Activated CD4-positive, alpha-beta T cell treated with anti-CD3 and anti-CD28 coated beads, Interleukin-2, amount 10 ng/mL, durations not matched to agents 7 days and 5 days (primary cell): Measurements from ENCODE around the gene SKAP1. TPM values are rescaled to one million over a fixed set of nuclear protein-coding genes. Genes with fewer than 3 reads are reported as not detected.
A peak's percentile ranks its signal among the peaks of the same experiment; 100 is the strongest.
"Not testable (repeated sequence)": the region's sequence is repeated elsewhere in the genome, so short reads cannot be mapped to it uniquely, and the experiment has no call there.

Experiments
- CTCF ChIA-PET: fragments of 350-600 bp; sonication (Branson Sonifier 250); formaldehyde crosslinking; loops from one replicate; lab custom pipeline; 2021; ENCODE audit warnings: antibody characterized with exemption; lab: Charles Lee
- POLR2A ChIA-PET: fragments of 350-600 bp; sonication (Branson Sonifier 250); formaldehyde crosslinking; loops from one replicate; lab custom pipeline; 2021; ENCODE audit warnings: antibody characterized with exemption; lab: Charles Lee
- DNase-seq: peaks from one replicate; pipeline ENCODE4 v3.0.0-alpha.2; 2020
- H3K27ac Mint-ChIP-seq: one replicate; pipeline ENCODE4 v1.8.0; 2021; ENCODE audit warnings: mild to moderate bottlenecking, moderate library complexity, mixed read lengths
- H3K27me3 Mint-ChIP-seq: one replicate; pipeline ENCODE4 v1.8.0; 2021; ENCODE audit warnings: mixed read lengths
- H3K36me3 Mint-ChIP-seq: one replicate; pipeline ENCODE4 v1.8.0; 2021; ENCODE audit warnings: low read depth, mixed read lengths
- H3K4me1 Mint-ChIP-seq: one replicate; pipeline ENCODE4 v1.8.0; 2021; ENCODE audit warnings: mixed read lengths
- H3K4me3 Mint-ChIP-seq: one replicate; pipeline ENCODE4 v1.8.0; 2021; ENCODE audit warnings: mild to moderate bottlenecking, moderate library complexity, mixed read lengths
- H3K9me3 Mint-ChIP-seq: one replicate; pipeline ENCODE4 v1.8.0; 2021; ENCODE audit warnings: mixed read lengths
- total RNA-seq, 2 experiments: library from RNA; stranded (reverse); gene quantifications; one replicate each; pipeline ENCODE4 v1.2.3, GENCODE V29; 2021

Gene SKAP1
- total RNA-seq, 2 experiments from 2014 or later, result 123 to 144 TPM

- Mint-ChIP-seq H3K4me3 (no peak overlapping the region), H3K9me3 (no peaks in the 10 kb centered on the region), H3K4me1 (peaks cover 12% of the 10 kb centered on the region), H3K27me3 (no peaks in the 10 kb centered on the region), H3K27ac (no peak overlapping the region), H3K36me3 (peaks cover 25% of the 10 kb centered on the region)
- ChIA-PET CTCF (no interaction called here), POLR2A (no interaction called here)
- no peak for DNase-seq
These were observed 81.7 kb downstream of the SKAP1 start for GRCh38 chr17:48348352-48348751.

- Mint-ChIP-seq H3K36me3 (peaks cover 29% of the 10 kb centered on the region), H3K27me3 (no peaks in the 10 kb centered on the region), H3K4me1 (peaks cover 11% of the 10 kb centered on the region), H3K9me3 (no peaks in the 10 kb centered on the region), H3K27ac (no peak overlapping the region), H3K4me3 (no peak overlapping the region)
- CTCF ChIA-PET, result no interaction called here
- no peak for DNase-seq
- POLR2A ChIA-PET, result interaction anchor here (0.7 kb wide), 1 partner anchor 59 kb away, joined by 3 read pairs; no protein-coding TSS in a partner anchor
These were observed 82.8 kb downstream of the SKAP1 start for GRCh38 chr17:48347177-48347576.

- H3K27ac Mint-ChIP-seq, result no peak overlapping the region
- no peak for DNase-seq
- no peaks in the 10 kb centered on the region for H3K9me3 Mint-ChIP-seq
- ChIA-PET POLR2A (no interaction called here), CTCF (interaction anchor here (1.0 kb wide), 1 partner anchor 64 kb away, joined by 3 read pairs; no protein-coding TSS in a partner anchor)
- peaks cover 32% of the 10 kb centered on the region for H3K36me3 Mint-ChIP-seq
- no peak overlapping the region for H3K4me3 Mint-ChIP-seq
- H3K4me1 Mint-ChIP-seq, result no peaks in the 10 kb centered on the region
- H3K27me3 Mint-ChIP-seq, result no peaks in the 10 kb centered on the region
These were observed 85.8 kb downstream of the SKAP1 start for GRCh38 chr17:48344251-48344650.

GRCh38 chr17:48340916-48341315 is 89.1 kb downstream of the SKAP1 start:
- ChIA-PET POLR2A (no interaction called here), CTCF (no interaction called here)
- Mint-ChIP-seq H3K27ac (no peak overlapping the region), H3K4me1 (peaks cover under 1% of the 10 kb centered on the region), H3K4me3 (no peak overlapping the region), H3K27me3 (no peaks in the 10 kb centered on the region), H3K9me3 (no peaks in the 10 kb centered on the region), H3K36me3 (peaks cover 30% of the 10 kb centered on the region)
- no peak for DNase-seq

GRCh38 chr17:48338720-48339119 is 91.3 kb downstream of the SKAP1 start:
- Mint-ChIP-seq H3K4me1 (peaks cover 9% of the 10 kb centered on the region), H3K27ac (no peak overlapping the region), H3K4me3 (no peak overlapping the region), H3K27me3 (no peaks in the 10 kb centered on the region), H3K36me3 (peaks cover 15% of the 10 kb centered on the region), H3K9me3 (no peaks in the 10 kb centered on the region)
- ChIA-PET CTCF (interaction anchor here (0.9 to 1.5 kb wide), 3 partner anchors 13 to 252 kb away, joined by 3 read pairs; no protein-coding TSS in a partner anchor), POLR2A (no interaction called here)
- DNase-seq, result no peak

GRCh38 chr17:48337903-48338302 is 92.1 kb downstream of the SKAP1 start:
- H3K4me3 Mint-ChIP-seq, H3K27me3 Mint-ChIP-seq, DNase-seq, H3K9me3 Mint-ChIP-seq, POLR2A ChIA-PET, H3K27ac Mint-ChIP-seq: not testable (repeated sequence)
- Mint-ChIP-seq H3K4me1 (peaks cover 14% of the 10 kb centered on the region), H3K36me3 (peaks cover 16% of the 10 kb centered on the region)
- CTCF ChIA-PET, result interaction anchor here (1.2 to 1.5 kb wide), 2 partner anchors 14 to 245 kb away, joined by 3 read pairs; no protein-coding TSS in a partner anchor

GRCh38 chr17:48336986-48337385 is 93.0 kb downstream of the SKAP1 start:
- no peak overlapping the region for H3K27ac Mint-ChIP-seq
- DNase-seq, result no peak
- no peaks in the 10 kb centered on the region for H3K9me3 Mint-ChIP-seq
- H3K36me3 Mint-ChIP-seq, result peaks cover 10% of the 10 kb centered on the region
- H3K27me3 Mint-ChIP-seq, result no peaks in the 10 kb centered on the region
- ChIA-PET CTCF (interaction anchor here (0.8 to 2.0 kb wide), 7 partner anchors 9 to 321 kb away, joined by 3 to 8 read pairs (median 4); partner anchors contain the start of gene HOXB5), POLR2A (no interaction called here)
- peaks cover 14% of the 10 kb centered on the region for H3K4me1 Mint-ChIP-seq
- H3K4me3 Mint-ChIP-seq, result no peak overlapping the region

GRCh38 chr17:48335858-48336500 is 94.0 kb downstream of the SKAP1 start:
- POLR2A ChIA-PET, result no interaction called here
- Mint-ChIP-seq H3K36me3 (peaks cover 8% of the 10 kb centered on the region), H3K4me1 (peaks cover 15% of the 10 kb centered on the region), H3K27ac (no peak overlapping the region), H3K27me3 (no peaks in the 10 kb centered on the region), H3K4me3 (no peak overlapping the region), H3K9me3 (no peaks in the 10 kb centered on the region)
- CTCF ChIA-PET, result interaction anchor here (0.7 to 2.0 kb wide), 19 partner anchors 9 to 322 kb away, joined by 3 to 8 read pairs (median 4); partner anchors contain the start of gene HOXB5
- peak; percentile 17 for DNase-seq

- H3K36me3 Mint-ChIP-seq, result peaks cover 10% of the 10 kb centered on the region
- no peak for DNase-seq
- H3K27ac Mint-ChIP-seq, result no peak overlapping the region
- no peaks in the 10 kb centered on the region for H3K27me3 Mint-ChIP-seq
- H3K4me3 Mint-ChIP-seq, result no peak overlapping the region
- ChIA-PET CTCF (interaction anchor here (0.7 to 2.0 kb wide), 17 partner anchors 9 to 283 kb away, joined by 3 to 8 read pairs (median 4); partner anchors contain the start of gene HOXB5), POLR2A (no interaction called here)
- peaks cover 22% of the 10 kb centered on the region for H3K4me1 Mint-ChIP-seq
- no peaks in the 10 kb centered on the region for H3K9me3 Mint-ChIP-seq
These were observed 94.7 kb downstream of the SKAP1 start for GRCh38 chr17:48335146-48335784.

GRCh38 chr17:48333034-48333530 is 96.9 kb downstream of the SKAP1 start:
- Mint-ChIP-seq H3K27ac (no peak overlapping the region), H3K9me3 (no peaks in the 10 kb centered on the region), H3K4me1 (peaks cover 31% of the 10 kb centered on the region)

GRCh38 chr17:48330887-48331286 is 99.1 kb downstream of the SKAP1 start:
- no peak overlapping the region for H3K27ac Mint-ChIP-seq
- no peaks in the 10 kb centered on the region for H3K9me3 Mint-ChIP-seq
- POLR2A ChIA-PET, result no interaction called here
- no peaks in the 10 kb centered on the region for H3K27me3 Mint-ChIP-seq
- DNase-seq, result no peak
- CTCF ChIA-PET, result interaction anchor here (0.7 to 0.9 kb wide), 2 partner anchors 287 to 367 kb away, joined by 4 read pairs; no protein-coding TSS in a partner anchor
- peaks cover 10% of the 10 kb centered on the region for H3K36me3 Mint-ChIP-seq
- peaks cover 29% of the 10 kb centered on the region for H3K4me1 Mint-ChIP-seq
- no peak overlapping the region for H3K4me3 Mint-ChIP-seq

More at GRCh38 chr17:48333034-48333530, 96.9 kb downstream of the SKAP1 start:
- DNase-seq, result no peak
- CTCF ChIA-PET, result no interaction called here
- POLR2A ChIA-PET, result no interaction called here
- H3K4me3 Mint-ChIP-seq, result no peak overlapping the region
- H3K36me3 Mint-ChIP-seq, result peaks cover 13% of the 10 kb centered on the region
- H3K27me3 Mint-ChIP-seq, result no peaks in the 10 kb centered on the region

GRCh38 chr17:48330421-48330820 is 99.6 kb downstream of the SKAP1 start:
- Mint-ChIP-seq H3K9me3 (no peaks in the 10 kb centered on the region), H3K27ac (no peak overlapping the region), H3K4me3 (no peak overlapping the region), H3K36me3 (peaks cover 10% of the 10 kb centered on the region), H3K27me3 (no peaks in the 10 kb centered on the region), H3K4me1 (peaks cover 28% of the 10 kb centered on the region)
- POLR2A ChIA-PET, result no interaction called here
- CTCF ChIA-PET, result interaction anchor here (0.7 to 0.9 kb wide), 2 partner anchors 287 to 367 kb away, joined by 4 read pairs; no protein-coding TSS in a partner anchor
- DNase-seq, result no peak

- CTCF ChIA-PET, result no interaction called here
- Mint-ChIP-seq H3K4me1 (peaks cover 21% of the 10 kb centered on the region), H3K27ac (no peak overlapping the region), H3K36me3 (peaks cover 10% of the 10 kb centered on the region), H3K4me3 (no peak overlapping the region), H3K27me3 (no peaks in the 10 kb centered on the region), H3K9me3 (no peaks in the 10 kb centered on the region)
- POLR2A ChIA-PET, result no interaction called here
- DNase-seq, result no peak
These were observed 101.6 kb downstream of the SKAP1 start for GRCh38 chr17:48328457-48328856.
